ENCODE results near the gene BEND3. TPM values are rescaled to one million over a fixed set of nuclear protein-coding genes. Genes with fewer than 3 reads are reported as not detected.

Gene BEND3
- total RNA-seq, 1 experiment from 2014 or later, result 7.7 TPM

DNA sequence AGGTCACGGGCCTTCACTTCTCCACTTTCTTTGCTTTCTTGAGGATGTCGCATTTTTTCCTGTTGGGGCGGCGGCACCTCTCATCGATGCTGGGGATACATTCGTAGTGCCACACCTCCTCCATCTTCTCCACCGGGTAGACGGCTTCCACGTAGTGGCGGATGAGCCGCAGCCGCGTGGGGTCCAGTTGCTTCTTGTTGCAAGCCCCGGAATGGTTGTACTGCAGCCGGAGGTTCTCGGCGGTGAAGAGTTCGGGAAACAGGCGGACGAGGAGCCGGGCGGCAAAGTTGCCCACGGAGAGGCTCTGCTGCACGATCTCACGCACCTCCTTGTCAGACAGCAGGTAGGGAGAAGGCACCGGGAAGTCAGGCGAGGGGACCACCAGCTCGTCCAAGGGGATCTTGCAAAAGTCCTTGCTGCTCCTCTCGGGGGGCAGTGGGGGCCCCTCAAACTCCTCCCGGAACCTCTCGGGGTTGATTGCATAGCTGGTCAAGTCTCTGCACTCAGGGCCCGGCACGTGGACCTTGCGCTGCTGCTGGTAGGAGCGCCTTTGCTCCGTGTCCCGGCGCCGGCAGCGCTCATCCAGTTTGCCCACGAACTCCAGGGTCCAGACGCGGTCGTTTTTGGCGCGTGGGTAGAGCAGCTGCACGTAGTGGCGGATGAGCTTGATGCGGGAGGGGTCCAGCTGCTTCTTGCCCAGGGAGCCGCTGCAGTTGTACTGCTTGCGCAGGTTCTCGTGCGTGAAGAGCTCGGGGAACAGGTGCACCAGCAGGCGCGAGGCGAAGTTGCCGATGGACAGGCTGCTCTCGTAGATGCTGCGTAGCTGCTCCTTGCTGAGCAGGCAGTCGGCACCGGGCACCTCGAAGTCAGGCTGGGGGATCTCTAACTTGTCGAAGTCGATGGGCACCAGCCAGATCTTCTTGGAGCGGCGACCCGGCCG, 46.4 kb downstream of the BEND3 start:
- no peaks in the 10 kb centered on the region for H3K9me3 ChIP-seq (ENCODE audit: low read length)
- H3K27ac ChIP-seq (ENCODE audit: low read length), result no peak overlapping the region
- no peaks in the 10 kb centered on the region for H3K36me3 ChIP-seq (ENCODE audit: insufficient read depth, low read length)
- no peaks in the 10 kb centered on the region for H3K4me1 ChIP-seq (ENCODE audit: low read length)
- no peaks in the 10 kb centered on the region for H3K9me2 ChIP-seq (replicated peaks; ENCODE audit: insufficient read depth, low read length)
- no peak overlapping the region for H2AFZ ChIP-seq (ENCODE audit: low read length)
- H3K4me3 ChIP-seq (ENCODE audit: low read length), result no peak overlapping the region
- H3K9ac ChIP-seq (ENCODE audit: low read length), result no peak overlapping the region
- H3K79me2 ChIP-seq (ENCODE audit: low read length), result no peaks in the 10 kb centered on the region
- H4K20me1 ChIP-seq (ENCODE audit: insufficient read depth, low read depth, low read length), result no peaks in the 10 kb centered on the region
- H3K4me2 ChIP-seq (ENCODE audit: low read depth, low read length, poor library complexity, severe bottlenecking), result no peak overlapping the region
- no peak for DNase-seq
- H3K27me3 ChIP-seq (ENCODE audit: low read length), result no peaks in the 10 kb centered on the region

DNA sequence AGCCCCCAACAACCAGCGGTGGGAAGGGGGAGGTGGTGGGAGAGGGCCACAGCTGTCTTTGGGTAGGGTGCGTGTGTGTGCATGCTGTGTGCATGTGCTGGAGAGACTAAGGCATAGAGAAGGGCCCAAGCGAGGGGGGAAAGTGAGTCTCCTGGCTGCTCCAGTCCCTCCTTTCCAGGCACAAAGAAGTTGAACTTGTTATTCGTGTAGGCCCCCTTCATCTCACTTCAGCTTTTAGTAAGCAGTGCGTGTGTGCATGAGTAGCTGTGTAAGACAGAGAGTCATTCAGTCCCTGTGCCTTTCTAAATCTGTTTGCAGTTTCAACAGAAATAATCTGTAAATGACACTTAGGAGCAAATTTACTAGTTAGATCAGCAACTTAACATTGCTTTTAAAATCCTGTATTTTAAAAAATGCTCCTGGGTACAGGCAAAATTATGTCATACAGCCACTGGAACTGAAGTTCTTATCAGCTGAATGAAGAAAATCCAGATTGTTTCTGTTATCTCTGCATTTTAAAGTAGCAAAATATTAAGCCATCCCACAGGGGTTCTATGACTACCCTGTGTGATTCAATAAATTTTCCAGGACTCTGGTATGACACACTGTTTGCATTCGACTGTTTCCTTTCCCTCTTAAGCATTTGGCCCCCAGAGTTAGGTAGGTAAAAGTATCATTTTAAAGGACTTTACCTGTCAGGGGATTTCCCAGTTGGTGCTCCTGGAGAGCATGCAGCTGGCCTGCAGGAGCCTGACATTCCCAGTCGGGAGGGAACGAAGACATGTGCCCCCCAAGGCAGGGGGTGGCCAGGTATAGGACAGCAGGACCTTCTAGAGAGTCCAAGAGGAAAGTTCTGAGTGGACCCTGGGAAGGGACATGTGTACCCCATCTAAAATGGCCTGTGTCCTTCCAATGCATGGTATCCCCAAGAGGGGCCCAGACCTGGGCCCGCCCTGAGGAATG, 48.3 kb downstream of the BEND3 start:
- no peaks in the 10 kb centered on the region for H3K9me2 ChIP-seq (replicated peaks; ENCODE audit: insufficient read depth, low read length)
- no peaks in the 10 kb centered on the region for H3K27me3 ChIP-seq (ENCODE audit: low read length)
- no peak overlapping the region for H3K27ac ChIP-seq (ENCODE audit: low read length)
- DNase-seq, result no peak
- H3K4me2 ChIP-seq (ENCODE audit: low read depth, low read length, poor library complexity, severe bottlenecking), result no peak overlapping the region
- H4K20me1 ChIP-seq (ENCODE audit: insufficient read depth, low read depth, low read length), result no peaks in the 10 kb centered on the region
- H2AFZ ChIP-seq (ENCODE audit: low read length), result no peak overlapping the region
- H3K79me2 ChIP-seq (ENCODE audit: low read length), result no peaks in the 10 kb centered on the region
- H3K9me3 ChIP-seq (ENCODE audit: low read length), result no peaks in the 10 kb centered on the region
- H3K9ac ChIP-seq (ENCODE audit: low read length), result no peak overlapping the region
- peaks cover under 1% of the 10 kb centered on the region; the same call in 1 of the 2 replicates for H3K4me1 ChIP-seq (ENCODE audit: low read length)
- no peak overlapping the region for H3K4me3 ChIP-seq (ENCODE audit: low read length)
- no peaks in the 10 kb centered on the region for H3K36me3 ChIP-seq (ENCODE audit: insufficient read depth, low read length)

DNA sequence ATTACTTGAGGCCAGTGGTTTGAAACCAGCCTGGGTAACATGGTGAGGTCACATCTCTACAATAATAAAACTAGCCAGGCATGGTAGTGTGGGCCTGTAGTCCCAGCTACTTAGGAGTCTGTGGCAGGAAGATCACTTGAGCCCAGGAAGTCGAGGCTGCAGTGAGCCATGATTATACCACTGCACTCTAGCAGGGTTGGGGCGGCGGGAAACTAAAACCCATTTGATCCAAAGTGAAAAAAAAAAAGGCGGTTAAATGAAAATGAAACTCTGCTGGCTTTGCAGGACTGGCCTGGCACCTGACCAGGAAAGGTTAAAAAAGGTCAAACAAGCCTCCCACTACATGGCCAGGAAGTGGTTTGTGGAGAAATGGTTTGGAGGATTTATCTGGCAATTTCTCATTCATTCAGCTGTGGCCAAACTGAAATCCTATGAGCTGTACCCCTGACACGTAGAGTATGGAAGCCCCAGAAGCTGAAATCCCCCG, 50.7 kb downstream of the BEND3 start:
- Histone ChIP-seq H3K4me3 (ENCODE audit: low read length) (no peak overlapping the region), H2AFZ (ENCODE audit: low read length) (no peak overlapping the region), H4K20me1 (ENCODE audit: insufficient read depth, low read depth, low read length) (no peaks in the 10 kb centered on the region), H3K36me3 (ENCODE audit: insufficient read depth, low read length) (no peaks in the 10 kb centered on the region), H3K9me3 (ENCODE audit: low read length) (no peaks in the 10 kb centered on the region), H3K27ac (ENCODE audit: low read length) (no peak overlapping the region), H3K27me3 (ENCODE audit: low read length) (no peaks in the 10 kb centered on the region), H3K79me2 (ENCODE audit: low read length) (no peaks in the 10 kb centered on the region), H3K9me2 (replicated peaks; ENCODE audit: insufficient read depth, low read length) (no peaks in the 10 kb centered on the region), H3K4me1 (ENCODE audit: low read length) (peaks cover 8% of the 10 kb centered on the region), H3K9ac (ENCODE audit: low read length) (no peak overlapping the region), H3K4me2 (ENCODE audit: low read depth, low read length, poor library complexity, severe bottlenecking) (no peak overlapping the region)
- no peak for DNase-seq

DNA sequence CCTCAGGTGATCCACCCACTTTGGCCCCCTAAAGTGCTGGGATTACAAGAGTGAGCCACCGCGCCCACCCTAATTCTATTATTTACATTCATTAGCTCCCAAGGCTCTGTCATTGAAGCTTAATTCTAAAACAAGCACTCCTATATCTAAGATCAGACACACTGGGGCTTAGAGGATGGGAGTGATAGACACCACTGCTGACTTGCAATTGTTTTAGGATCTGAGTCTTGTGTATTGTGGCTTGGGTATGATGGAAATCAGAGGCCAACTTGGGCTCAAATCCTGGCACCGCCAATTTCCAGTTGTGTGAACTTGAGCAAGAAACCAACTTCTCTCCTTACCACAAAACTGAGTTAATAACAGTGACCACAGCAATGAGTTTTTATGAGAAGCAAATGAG, 52.6 kb downstream of the BEND3 start:
- H3K9ac ChIP-seq (ENCODE audit: low read length), result no peak overlapping the region
- H3K36me3 ChIP-seq (ENCODE audit: insufficient read depth, low read length), result no peaks in the 10 kb centered on the region
- H3K79me2 ChIP-seq (ENCODE audit: low read length), result no peaks in the 10 kb centered on the region
- no peak overlapping the region for H2AFZ ChIP-seq (ENCODE audit: low read length)
- peaks cover 8% of the 10 kb centered on the region for H3K4me1 ChIP-seq (ENCODE audit: low read length)
- no peak overlapping the region for H3K27ac ChIP-seq (ENCODE audit: low read length)
- no peak overlapping the region for H3K4me2 ChIP-seq (ENCODE audit: low read depth, low read length, poor library complexity, severe bottlenecking)
- H3K27me3 ChIP-seq (ENCODE audit: low read length), result no peaks in the 10 kb centered on the region
- H3K9me3 ChIP-seq (ENCODE audit: low read length), result no peaks in the 10 kb centered on the region
- H3K4me3 ChIP-seq (ENCODE audit: low read length), result no peak overlapping the region
- H3K9me2 ChIP-seq (replicated peaks; ENCODE audit: insufficient read depth, low read length), result no peaks in the 10 kb centered on the region
- H4K20me1 ChIP-seq (ENCODE audit: insufficient read depth, low read depth, low read length), result no peaks in the 10 kb centered on the region
- no peak for DNase-seq

DNA sequence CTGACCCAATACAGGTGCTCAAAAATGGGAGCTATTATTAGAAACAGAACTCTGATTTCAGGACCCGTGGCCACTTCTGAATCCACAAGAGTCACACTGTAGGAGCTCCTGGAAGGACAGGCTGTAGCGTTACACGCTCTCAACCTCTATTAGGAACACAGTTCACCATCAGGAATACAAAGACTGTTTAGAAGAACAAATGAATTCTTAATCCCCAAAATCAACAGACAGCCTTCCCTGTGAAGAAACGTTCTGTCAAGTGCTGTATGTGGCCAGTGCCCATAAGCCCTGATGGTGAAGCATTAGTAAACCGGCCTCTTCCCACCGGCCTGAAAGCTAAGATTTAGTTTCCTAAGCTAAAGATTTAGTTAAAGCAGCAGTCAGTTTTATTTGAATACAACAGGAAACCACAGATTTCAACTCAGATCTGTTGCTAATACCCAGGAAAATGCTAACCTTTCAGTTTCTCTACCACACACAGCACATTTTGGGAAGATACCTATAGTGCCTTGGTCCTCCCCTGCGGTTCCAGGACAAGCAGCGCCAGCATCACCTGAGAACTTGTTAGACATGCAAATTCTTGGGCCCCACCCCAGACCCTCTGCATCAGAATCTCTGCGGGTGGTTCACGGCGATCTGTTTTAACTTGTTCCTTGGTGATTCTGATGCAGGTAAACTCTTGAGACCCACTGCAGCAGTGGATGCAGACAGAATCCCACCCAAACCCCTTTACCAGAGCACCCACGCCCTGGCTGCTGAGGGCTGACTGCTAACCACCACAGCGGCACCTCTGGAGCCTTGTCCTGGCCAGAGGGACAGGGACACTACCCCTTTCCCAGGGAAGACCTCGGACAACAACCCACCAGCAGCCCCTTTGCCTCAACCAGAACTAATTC, 53.9 kb downstream of the BEND3 start:
- H3K9me3 ChIP-seq (ENCODE audit: low read length), result no peaks in the 10 kb centered on the region
- H3K27ac ChIP-seq (ENCODE audit: low read length), result no peak overlapping the region
- peak overlapping the region; percentile 22 for H3K4me2 ChIP-seq (ENCODE audit: low read depth, low read length, poor library complexity, severe bottlenecking)
- DNase-seq, result no peak
- no peaks in the 10 kb centered on the region for H3K36me3 ChIP-seq (ENCODE audit: insufficient read depth, low read length)
- H4K20me1 ChIP-seq (ENCODE audit: insufficient read depth, low read depth, low read length), result no peaks in the 10 kb centered on the region
- no peak overlapping the region for H3K4me3 ChIP-seq (ENCODE audit: low read length)
- H3K4me1 ChIP-seq (ENCODE audit: low read length), result peaks cover 8% of the 10 kb centered on the region
- no peaks in the 10 kb centered on the region for H3K27me3 ChIP-seq (ENCODE audit: low read length)
- no peaks in the 10 kb centered on the region for H3K79me2 ChIP-seq (ENCODE audit: low read length)
- no peak overlapping the region for H3K9ac ChIP-seq (ENCODE audit: low read length)
- H2AFZ ChIP-seq (ENCODE audit: low read length), result no peak overlapping the region
- no peaks in the 10 kb centered on the region for H3K9me2 ChIP-seq (replicated peaks; ENCODE audit: insufficient read depth, low read length)

DNA sequence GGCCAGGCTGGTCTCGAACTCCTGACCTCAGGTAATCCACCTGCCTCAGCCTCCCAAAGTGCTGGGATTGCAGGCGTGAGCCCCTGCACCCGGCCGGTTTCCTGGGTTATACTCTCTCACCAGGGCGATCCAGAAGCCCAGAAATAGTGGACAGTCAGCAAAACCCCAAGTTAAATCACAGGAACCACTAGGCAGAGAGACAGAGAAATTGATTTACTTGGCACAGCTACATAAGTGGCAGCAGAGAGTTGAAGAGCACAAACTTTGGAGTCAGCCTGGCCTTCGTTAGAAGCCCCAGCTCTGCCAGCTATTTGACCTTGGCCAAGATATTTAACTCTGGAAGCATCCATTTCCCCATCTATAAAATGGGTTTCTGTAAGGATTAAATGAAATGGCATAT, 54.6 kb downstream of the BEND3 start:
- no peak overlapping the region for H3K4me2 ChIP-seq (ENCODE audit: low read depth, low read length, poor library complexity, severe bottlenecking)
- DNase-seq, result no peak
- H3K27ac ChIP-seq (ENCODE audit: low read length), result no peak overlapping the region
- H3K9ac ChIP-seq (ENCODE audit: low read length), result no peak overlapping the region
- H2AFZ ChIP-seq (ENCODE audit: low read length), result no peak overlapping the region
- H3K9me3 ChIP-seq (ENCODE audit: low read length), result no peaks in the 10 kb centered on the region
- H4K20me1 ChIP-seq (ENCODE audit: insufficient read depth, low read depth, low read length), result no peaks in the 10 kb centered on the region
- H3K4me3 ChIP-seq (ENCODE audit: low read length), result no peak overlapping the region
- H3K4me1 ChIP-seq (ENCODE audit: low read length), result peaks cover 8% of the 10 kb centered on the region
- H3K79me2 ChIP-seq (ENCODE audit: low read length), result no peaks in the 10 kb centered on the region
- no peaks in the 10 kb centered on the region for H3K36me3 ChIP-seq (ENCODE audit: insufficient read depth, low read length)
- H3K27me3 ChIP-seq (ENCODE audit: low read length), result no peaks in the 10 kb centered on the region
- no peaks in the 10 kb centered on the region for H3K9me2 ChIP-seq (replicated peaks; ENCODE audit: insufficient read depth, low read length)

DNA sequence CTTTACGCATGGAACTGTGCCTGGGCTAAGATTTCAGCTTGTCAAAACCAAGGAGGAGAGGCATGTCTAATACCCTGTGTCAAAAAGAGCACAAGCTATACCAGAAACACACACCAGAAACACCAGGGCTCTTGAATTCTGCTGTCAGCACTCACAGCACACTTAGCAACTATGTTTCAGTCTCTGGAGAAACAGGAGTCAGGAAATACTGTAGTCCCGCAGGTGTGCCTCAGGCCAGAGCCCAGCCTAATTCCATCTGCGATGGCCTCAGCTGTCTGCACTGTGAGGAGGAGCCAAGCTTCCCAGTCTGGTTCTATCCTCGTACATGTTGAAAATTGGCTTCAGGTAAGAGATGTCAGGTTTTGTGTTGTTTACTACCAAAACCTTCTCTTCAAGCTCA, 55.7 kb downstream of the BEND3 start:
- no peaks in the 10 kb centered on the region for H3K9me3 ChIP-seq (ENCODE audit: low read length)
- H3K27ac ChIP-seq (ENCODE audit: low read length), result no peak overlapping the region
- H2AFZ ChIP-seq (ENCODE audit: low read length), result no peak overlapping the region
- no peaks in the 10 kb centered on the region for H3K79me2 ChIP-seq (ENCODE audit: low read length)
- DNase-seq, result no peak
- no peak overlapping the region for H3K4me2 ChIP-seq (ENCODE audit: low read depth, low read length, poor library complexity, severe bottlenecking)
- no peak overlapping the region for H3K4me3 ChIP-seq (ENCODE audit: low read length)
- no peaks in the 10 kb centered on the region for H4K20me1 ChIP-seq (ENCODE audit: insufficient read depth, low read depth, low read length)
- H3K9ac ChIP-seq (ENCODE audit: low read length), result no peak overlapping the region
- no peaks in the 10 kb centered on the region for H3K9me2 ChIP-seq (replicated peaks; ENCODE audit: insufficient read depth, low read length)
- peaks cover 8% of the 10 kb centered on the region for H3K4me1 ChIP-seq (ENCODE audit: low read length)
- no peaks in the 10 kb centered on the region for H3K36me3 ChIP-seq (ENCODE audit: insufficient read depth, low read length)
- no peaks in the 10 kb centered on the region for H3K27me3 ChIP-seq (ENCODE audit: low read length)

Measured in Karpas-422 (cell line).